DND-41 (cell line): ENCODE results near the gene DENND1A.

Experiments used
- CTCF ChIP-seq: IDR thresholded peaks from 2 replicates; pipeline ENCODE4 v1.5.1; 2012; ENCODE audit warnings: borderline replicate concordance, low read length, moderate library complexity, mild to moderate bottlenecking; ENCODE audit not compliant: poor library complexity, severe bottlenecking; ENCODE audit errors: extremely low read depth
- EZH2 ChIP-seq: IDR thresholded peaks from 3 replicates; pipeline ENCODE4 v1.6.1; 2012; ENCODE audit warnings: borderline replicate concordance, low read depth, mild to moderate bottlenecking, moderate library complexity, low read length, inconsistent platforms; ENCODE audit not compliant: severe bottlenecking

- TF ChIP-seq EZH2 (no peak), CTCF (no peak)
These were observed 441.9 kb downstream of the DENND1A start for GRCh38 chr9:123487944-123488548.
